IPS-18c (cell line): ENCODE results near the gene KRT80.

Experiments used
- H3K4me3 ChIP-seq: 2 replicates; pipeline ENCODE4 v1.7.0; 2013; ENCODE audit warnings: low read depth, mild to moderate bottlenecking, low read length, moderate library complexity; ENCODE audit not compliant: insufficient read depth
- H3K9me3 ChIP-seq: one replicate; pipeline ENCODE4 v1.6.1; 2013; ENCODE audit warnings: mild to moderate bottlenecking, low read length, moderate library complexity; ENCODE audit not compliant: control insufficient read depth, insufficient read depth

Gene KRT80

DNA sequence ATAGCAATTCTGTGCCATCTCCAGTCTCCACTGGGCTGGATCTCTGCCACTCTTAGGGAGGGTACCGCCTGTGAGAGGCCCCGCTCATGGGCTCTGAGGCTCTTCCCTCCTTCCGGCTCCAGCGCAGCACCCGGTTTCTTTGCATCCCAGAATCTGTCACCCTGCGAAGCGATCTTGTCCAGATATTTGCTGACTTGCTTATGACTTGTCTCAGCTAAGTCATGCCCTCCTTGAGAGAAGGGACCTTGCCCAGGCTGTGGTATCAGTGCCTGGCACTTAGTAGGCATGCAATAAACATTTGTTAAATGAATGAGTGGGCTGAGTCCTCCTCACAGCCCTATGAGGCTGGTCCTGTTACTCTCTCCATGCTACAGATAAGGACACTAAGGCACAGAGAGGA is 13.4 kb downstream of the KRT80 start:
- Histone ChIP-seq H3K4me3 (no peak overlapping the region), H3K9me3 (no peaks in the 10 kb centered on the region)

DNA sequence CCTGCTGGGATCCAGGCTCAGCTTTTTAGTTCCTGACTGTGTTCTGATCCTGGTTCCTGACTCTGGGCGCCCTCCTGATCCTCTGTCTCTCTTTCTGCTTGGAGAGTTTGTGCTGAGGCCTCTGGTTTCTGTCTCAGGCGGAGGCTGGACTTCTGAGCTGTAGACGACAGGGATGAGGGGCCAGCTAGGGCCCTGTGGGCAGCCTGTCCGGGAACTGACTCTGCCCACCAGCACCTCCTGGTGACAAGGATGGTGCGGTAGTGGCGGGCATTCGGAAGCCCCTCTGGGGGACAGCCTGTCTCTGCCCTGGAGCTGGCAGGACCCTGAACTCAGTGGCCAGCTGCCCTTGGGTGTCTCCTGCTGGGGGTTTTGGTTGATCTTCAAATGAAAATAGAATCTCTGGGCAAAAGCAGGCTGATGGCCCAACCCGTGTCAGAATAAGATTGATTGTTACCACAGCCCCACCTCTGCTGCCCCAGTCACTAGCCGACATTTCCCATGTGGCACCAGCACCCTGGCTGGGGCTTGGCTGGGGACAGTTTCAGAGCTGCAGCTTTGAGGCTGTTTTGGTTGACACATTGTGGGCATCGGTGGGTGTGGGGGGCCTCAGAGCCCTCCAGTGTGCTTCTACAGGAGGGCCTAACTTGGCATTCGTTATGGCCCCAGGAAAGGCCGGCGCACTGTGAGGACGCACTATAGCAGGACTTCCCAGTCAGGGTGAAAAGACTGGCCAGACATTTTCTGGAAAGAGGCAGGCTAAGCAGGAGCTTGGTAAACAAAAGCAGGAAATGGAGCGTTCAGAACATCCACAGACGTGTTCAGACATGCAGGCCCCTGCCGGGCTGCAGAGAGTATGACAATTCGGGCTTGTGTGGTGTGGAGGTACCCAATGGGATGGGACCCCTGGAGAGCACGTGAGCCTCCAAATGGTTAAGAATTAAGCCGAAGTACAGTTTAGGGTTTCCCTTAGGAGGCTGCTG is 16.2 kb downstream of the KRT80 start:
- no peak overlapping the region for H3K4me3 ChIP-seq

GRCh38 chr12:52173526-52173925 is 18.3 kb downstream of the KRT80 start:
- H3K9me3 ChIP-seq: peaks cover 3% of the 10 kb centered on the region
- H3K4me3 ChIP-seq: no peak overlapping the region

More for the DNA sequence above, 16.2 kb downstream of the KRT80 start:
- no peaks in the 10 kb centered on the region for H3K9me3 ChIP-seq

- H3K4me3 ChIP-seq: no peak overlapping the region
Observed at GRCh38 chr12:52172956-52173355, 18.9 kb downstream of the KRT80 start.

DNA sequence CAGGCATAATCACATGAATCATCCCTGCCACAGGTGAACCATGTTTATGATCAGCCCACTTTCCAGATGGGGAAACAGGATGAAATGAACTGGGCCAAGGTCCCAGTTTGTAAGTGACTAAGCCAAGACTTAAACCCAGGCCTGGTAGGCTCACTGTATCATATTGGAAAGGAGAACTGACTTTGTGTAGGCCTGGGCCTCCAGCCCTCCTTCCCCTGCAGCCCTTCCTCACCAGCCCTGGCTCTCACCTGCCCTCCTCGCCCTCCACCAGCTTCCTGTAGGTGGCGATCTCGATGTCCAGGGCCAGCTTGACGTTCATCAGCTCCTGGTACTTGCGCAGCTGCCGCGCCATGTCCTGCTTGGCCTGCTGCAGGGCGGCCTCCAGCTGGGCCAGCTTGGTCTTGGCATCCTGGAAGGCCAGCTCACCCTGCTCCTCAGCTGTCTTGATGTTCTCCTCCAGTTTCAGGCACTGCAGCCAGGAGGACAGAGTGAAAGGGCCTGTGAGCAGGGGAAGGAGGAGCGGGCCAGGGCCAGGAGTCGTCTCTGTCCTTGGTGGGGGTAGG is 19.8 kb downstream of the KRT80 start:
- Histone ChIP-seq H3K4me3 (no peak overlapping the region), H3K9me3 (peaks cover 3% of the 10 kb centered on the region)

More at GRCh38 chr12:52172956-52173355, 18.9 kb downstream of the KRT80 start:
- H3K9me3 ChIP-seq: peaks cover 3% of the 10 kb centered on the region

DNA sequence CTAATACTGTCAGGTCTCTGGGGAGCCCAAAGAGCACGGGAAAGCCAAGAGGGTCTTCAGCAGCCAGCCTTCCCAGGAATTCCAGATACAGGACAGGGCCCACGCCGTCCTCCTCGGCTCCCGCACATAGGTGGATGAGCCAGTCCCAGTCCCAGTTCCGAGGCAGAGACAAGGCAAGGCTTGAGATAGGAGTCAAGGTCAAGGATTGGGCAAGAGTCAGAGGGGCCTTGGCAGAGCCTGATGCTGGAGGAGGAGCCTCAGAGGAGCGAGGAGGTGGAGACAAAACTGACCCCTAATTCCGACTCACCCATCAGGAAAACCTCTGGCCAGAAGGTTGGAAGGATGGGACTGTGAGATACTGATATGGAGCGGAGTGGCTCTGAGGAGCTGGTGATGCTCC is 21.0 kb downstream of the KRT80 start:
- H3K9me3 ChIP-seq: peaks cover 3% of the 10 kb centered on the region

GRCh38 chr12:52169886-52170285 is 21.9 kb downstream of the KRT80 start:
- no peak overlapping the region for H3K4me3 ChIP-seq
- H3K9me3 ChIP-seq: peaks cover 3% of the 10 kb centered on the region

More for the DNA sequence above, 21.0 kb downstream of the KRT80 start:
- H3K4me3 ChIP-seq: no peak overlapping the region; the same call in 1 of the 2 replicates

DNA sequence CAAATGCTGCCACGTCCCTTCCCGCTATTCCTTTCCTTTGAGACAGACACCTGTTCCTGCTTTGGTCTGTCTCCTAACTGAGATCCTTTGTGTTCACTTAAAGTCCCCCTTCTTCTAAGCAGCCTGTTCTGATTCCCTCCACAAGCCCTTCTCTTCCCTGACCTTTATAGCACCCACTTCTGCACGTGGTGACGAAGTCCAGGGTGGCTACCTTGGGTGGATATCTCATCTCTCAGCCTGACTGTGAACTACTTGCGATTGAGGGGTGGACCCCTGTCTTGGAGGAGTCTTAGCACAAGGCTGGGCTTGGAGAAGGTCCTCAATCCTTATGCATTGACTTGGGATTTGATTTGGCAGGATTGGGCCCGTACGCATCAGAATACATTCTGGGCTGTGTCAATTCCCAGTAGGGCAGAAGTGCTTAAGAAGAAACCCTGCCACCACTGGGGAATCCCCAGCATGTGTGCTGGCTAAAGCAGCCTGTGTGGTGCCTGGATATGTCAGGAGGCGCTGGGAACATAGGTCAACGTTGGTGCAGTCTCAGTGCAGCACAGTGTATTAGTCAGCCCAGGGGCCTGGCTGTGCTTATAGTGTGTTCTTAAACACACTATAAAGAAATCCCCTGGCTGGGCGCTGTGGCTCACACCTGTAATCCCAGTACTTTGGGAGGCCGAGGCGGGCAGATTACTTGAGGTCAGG is 23.6 kb downstream of the KRT80 start:
- Histone ChIP-seq H3K4me3 (no peak overlapping the region), H3K9me3 (peaks cover 3% of the 10 kb centered on the region)

DNA sequence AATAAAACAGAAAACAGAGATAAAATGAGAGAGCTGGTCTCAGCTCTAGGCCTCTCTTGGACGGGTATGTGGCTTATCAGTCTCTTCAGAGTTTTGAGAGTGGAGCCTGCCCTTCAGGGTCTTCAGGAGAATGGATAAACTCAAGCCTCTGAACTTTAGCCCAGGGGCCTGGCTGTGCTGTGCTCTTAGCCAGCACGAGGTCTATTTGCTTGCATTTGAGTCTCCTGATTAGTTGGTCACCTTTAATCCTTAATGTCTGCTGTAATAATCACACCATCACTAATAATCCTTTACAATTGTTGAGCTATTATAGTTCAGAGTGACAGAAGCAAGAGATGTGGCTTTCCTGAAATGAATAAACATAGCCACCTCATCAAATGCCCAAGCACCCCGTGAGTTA is 24.3 kb downstream of the KRT80 start:
- H3K9me3 ChIP-seq: peaks cover 3% of the 10 kb centered on the region
- no peak overlapping the region for H3K4me3 ChIP-seq

DNA sequence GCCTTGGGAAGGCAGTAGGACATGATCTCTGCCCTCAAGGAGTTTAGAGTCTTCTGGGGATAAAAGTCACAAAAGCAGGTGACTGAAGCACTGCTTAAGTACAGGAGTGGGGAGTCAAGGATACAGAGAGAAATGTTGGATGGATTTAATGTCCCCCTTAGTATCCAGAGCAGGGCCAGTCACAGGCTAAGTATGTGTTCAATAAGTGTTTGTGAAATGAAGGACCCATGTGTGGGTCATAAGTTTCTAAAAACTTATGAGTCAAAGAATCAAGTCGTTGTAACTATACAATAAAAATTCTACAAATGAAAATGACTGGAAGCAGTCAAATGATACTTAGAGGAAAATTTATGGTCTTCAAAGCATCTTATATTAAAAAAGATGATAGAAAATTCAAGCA is 25.1 kb downstream of the KRT80 start:
- Histone ChIP-seq H3K4me3 (no peak overlapping the region), H3K9me3 (peaks cover 3% of the 10 kb centered on the region)

- no peak overlapping the region for H3K4me3 ChIP-seq
- H3K9me3 ChIP-seq: no peaks in the 10 kb centered on the region
Observed at GRCh38 chr12:52165096-52165855, 26.5 kb downstream of the KRT80 start.

- no peak overlapping the region for H3K4me3 ChIP-seq
- no peaks in the 10 kb centered on the region for H3K9me3 ChIP-seq
Observed at GRCh38 chr12:52164624-52165023, 27.2 kb downstream of the KRT80 start.

GRCh38 chr12:52162981-52163380 is 28.8 kb downstream of the KRT80 start:
- no peak overlapping the region for H3K4me3 ChIP-seq
- H3K9me3 ChIP-seq: no peaks in the 10 kb centered on the region

- H3K9me3 ChIP-seq: no peaks in the 10 kb centered on the region
- no peak overlapping the region for H3K4me3 ChIP-seq
Observed at GRCh38 chr12:52160200-52160599, 31.6 kb downstream of the KRT80 start.

DNA sequence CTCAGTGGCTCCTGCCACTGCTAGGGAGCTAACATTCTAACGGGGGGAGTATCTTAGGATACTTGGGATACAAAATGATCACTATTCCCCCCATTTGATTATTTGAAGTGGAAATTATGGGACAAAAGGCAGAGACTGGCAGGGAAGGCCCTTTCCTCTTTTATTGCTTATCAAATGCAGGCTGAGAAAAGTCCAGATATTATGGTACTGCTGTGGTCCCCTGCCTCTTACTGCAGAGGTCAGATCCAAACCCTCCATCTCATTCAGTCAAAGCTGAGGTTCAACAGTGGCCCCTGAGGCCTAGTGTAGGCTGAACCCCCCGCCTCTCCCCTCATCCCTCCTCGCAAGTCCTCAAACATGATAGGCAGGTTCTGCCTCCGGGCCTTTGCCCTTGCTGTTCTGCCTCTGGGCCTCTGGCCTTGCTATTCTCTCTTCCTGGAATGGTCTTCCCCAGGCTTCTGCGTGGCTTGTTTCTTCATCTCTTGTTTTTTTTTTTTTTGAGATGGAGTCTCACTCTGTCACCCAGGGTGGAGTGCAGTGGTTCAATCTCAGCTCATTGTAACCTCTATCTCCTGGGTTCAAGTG is 34.2 kb downstream of the KRT80 start:
- H3K4me3 ChIP-seq: no peak overlapping the region

GRCh38 chr12:52156757-52157565 is 34.9 kb downstream of the KRT80 start:
- Histone ChIP-seq H3K4me3 (no peak overlapping the region), H3K9me3 (no peaks in the 10 kb centered on the region)

More for the DNA sequence above, 34.2 kb downstream of the KRT80 start:
- no peaks in the 10 kb centered on the region for H3K9me3 ChIP-seq
